ENCODE data around the gene THAP10. TPM values are rescaled to one million over a fixed set of nuclear protein-coding genes. Genes with fewer than 3 reads are reported as not detected.

The THAP10 gene
- total RNA-seq, 5 donors from 2014 or later (not counting 1 experiment from before 2014, with no cell fraction given) = 0.33 TPM; not detected in 3

GRCh38 chr15:70882361-70882760 lies 9.9 kb downstream of the THAP10 start:
- POLR2A ChIA-PET = no interaction called here
- Mint-ChIP-seq H3K27me3 (peaks cover 30 to 48% of the 10 kb centered on the region in 2 donors), H3K9me3 (no peaks in the 10 kb centered on the region), H3K36me3 (no peaks in the 10 kb centered on the region), H3K4me3 (no peak overlapping the region), H3K4me1 (no peaks in the 10 kb centered on the region), H3K27ac (no peak overlapping the region)
- ATAC-seq (replicated peaks in 1 of 4) (no peak), DNase-seq (no peak)
- CTCF ChIA-PET = no interaction called here
- Histone ChIP-seq H3K27me3 (replicated peaks in 1 of 2; ENCODE audit: control insufficient read depth in 2 of 2, extremely low read depth in 1 of 2, insufficient read depth in 2 of 2, low read length in 1 of 2) (peaks cover 0 to 8% of the 10 kb centered on the region in 2 experiments), H3K4me3 (ENCODE audit: control insufficient read depth in 1 of 2, extremely low read depth in 1 of 2, low read length in 1 of 2) (no peak overlapping the region), H3K27ac (ENCODE audit: low read length) (no peak overlapping the region), H3K36me3 (ENCODE audit: control insufficient read depth in 2 of 2, extremely low read depth in 1 of 2, insufficient read depth in 1 of 2, low read length in 1 of 2) (no peaks in the 10 kb centered on the region), H3K4me1 (ENCODE audit: control insufficient read depth in 1 of 2, extremely low read depth in 1 of 2, insufficient read depth in 2 of 2, low read length in 2 of 2) (peaks cover 0 to 3% of the 10 kb centered on the region in 2 experiments), H3K9me3 (no peaks in the 10 kb centered on the region)
- WGBS (ENCODE audit: insufficient coverage) = no CpG with 5 or more reads among the region's 2 CpGs

GRCh38 chr15:70880781-70881180 lies 11.5 kb downstream of the THAP10 start:
- Histone ChIP-seq H3K9me3 (no peaks in the 10 kb centered on the region), H3K4me3 (ENCODE audit: control insufficient read depth in 1 of 2, extremely low read depth in 1 of 2, low read length in 1 of 2) (no peak overlapping the region), H3K36me3 (ENCODE audit: control insufficient read depth in 2 of 2, extremely low read depth in 1 of 2, insufficient read depth in 1 of 2, low read length in 1 of 2) (no peaks in the 10 kb centered on the region), H3K4me1 (ENCODE audit: control insufficient read depth in 1 of 2, extremely low read depth in 1 of 2, insufficient read depth in 2 of 2, low read length in 2 of 2) (peaks cover 0 to 3% of the 10 kb centered on the region in 2 experiments), H3K27me3 (replicated peaks in 1 of 2; ENCODE audit: control insufficient read depth in 2 of 2, extremely low read depth in 1 of 2, insufficient read depth in 2 of 2, low read length in 1 of 2) (peaks cover 0 to 8% of the 10 kb centered on the region in 2 experiments), H3K27ac (ENCODE audit: low read length) (no peak overlapping the region)
- Mint-ChIP-seq H3K4me3 (no peak overlapping the region), H3K36me3 (no peaks in the 10 kb centered on the region), H3K27ac (no peak overlapping the region), H3K4me1 (no peaks in the 10 kb centered on the region), H3K9me3 (no peaks in the 10 kb centered on the region), H3K27me3 (peaks cover 37 to 50% of the 10 kb centered on the region in 2 donors)
- ChIA-PET CTCF (no interaction called here), POLR2A (no interaction called here)
- DNase-seq (no peak), ATAC-seq (replicated peaks in 1 of 4) (no peak)
- WGBS (ENCODE audit: insufficient coverage) = no CpG with 5 or more reads among the region's 2 CpGs

- DNase-seq = no peak
- Histone ChIP-seq H3K9me3 (no peaks in the 10 kb centered on the region), H3K36me3 (ENCODE audit: control insufficient read depth in 2 of 2, extremely low read depth in 1 of 2, insufficient read depth in 1 of 2, low read length in 1 of 2) (no peaks in the 10 kb centered on the region), H3K4me3 (ENCODE audit: control insufficient read depth in 1 of 2, extremely low read depth in 1 of 2, low read length in 1 of 2) (no peak overlapping the region), H3K4me1 (ENCODE audit: control insufficient read depth in 1 of 2, extremely low read depth in 1 of 2, insufficient read depth in 2 of 2, low read length in 2 of 2) (peaks cover 0 to 3% of the 10 kb centered on the region in 2 experiments), H3K27ac (ENCODE audit: low read length) (no peak overlapping the region), H3K27me3 (replicated peaks in 1 of 2; ENCODE audit: control insufficient read depth in 2 of 2, extremely low read depth in 1 of 2, insufficient read depth in 2 of 2, low read length in 1 of 2) (peaks cover 0 to 8% of the 10 kb centered on the region in 2 experiments)
- H3K4me1 Mint-ChIP-seq = no peaks in the 10 kb centered on the region
- no peak overlapping the region for H3K4me3 Mint-ChIP-seq
- ATAC-seq (replicated peaks in 1 of 4) = no peak
- ChIA-PET CTCF (no interaction called here), POLR2A (no interaction called here)
- peaks cover 40 to 55% of the 10 kb centered on the region in 2 donors for H3K27me3 Mint-ChIP-seq
- no peak overlapping the region for H3K27ac Mint-ChIP-seq
- H3K36me3 Mint-ChIP-seq = no peaks in the 10 kb centered on the region
- no peaks in the 10 kb centered on the region for H3K9me3 Mint-ChIP-seq
- WGBS (ENCODE audit: insufficient coverage) = no CpG with 5 or more reads among the region's 2 CpGs
These were observed 12.8 kb downstream of the THAP10 start for GRCh38 chr15:70879401-70879800.

- POLR2A ChIA-PET = no interaction called here
- Histone ChIP-seq H3K9me3 (no peaks in the 10 kb centered on the region), H3K4me3 (ENCODE audit: control insufficient read depth in 1 of 2, extremely low read depth in 1 of 2, low read length in 1 of 2) (no peak overlapping the region), H3K27me3 (replicated peaks in 1 of 2; ENCODE audit: control insufficient read depth in 2 of 2, extremely low read depth in 1 of 2, insufficient read depth in 2 of 2, low read length in 1 of 2) (peaks cover 0 to 5% of the 10 kb centered on the region in 2 experiments), H3K36me3 (ENCODE audit: control insufficient read depth in 2 of 2, extremely low read depth in 1 of 2, insufficient read depth in 1 of 2, low read length in 1 of 2) (no peaks in the 10 kb centered on the region), H3K27ac (ENCODE audit: low read length) (no peak overlapping the region), H3K4me1 (ENCODE audit: control insufficient read depth in 1 of 2, extremely low read depth in 1 of 2, insufficient read depth in 2 of 2, low read length in 2 of 2) (no peaks in the 10 kb centered on the region)
- 70% methylated on average over 2 of the region's 2 CpGs for WGBS (ENCODE audit: insufficient coverage)
- peaks cover 0 to 4% (median 0%) of the 10 kb centered on the region in 3 donors for H3K9me3 Mint-ChIP-seq
- no peak overlapping the region for H3K4me3 Mint-ChIP-seq
- H3K27ac Mint-ChIP-seq = no peak overlapping the region
- H3K36me3 Mint-ChIP-seq = no peaks in the 10 kb centered on the region
- H3K27me3 Mint-ChIP-seq = peaks cover 51 to 53% of the 10 kb centered on the region in 2 donors
- CTCF ChIA-PET = no interaction called here
- DNase-seq (no peak), ATAC-seq (replicated peaks in 1 of 4) (no peak)
- H3K4me1 Mint-ChIP-seq = no peaks in the 10 kb centered on the region
These were observed 15.6 kb downstream of the THAP10 start for GRCh38 chr15:70876683-70877082.

- CTCF ChIA-PET = no interaction called here
- Histone ChIP-seq H3K9me3 (no peaks in the 10 kb centered on the region), H3K4me1 (ENCODE audit: control insufficient read depth in 1 of 2, extremely low read depth in 1 of 2, insufficient read depth in 2 of 2, low read length in 2 of 2) (no peaks in the 10 kb centered on the region), H3K27ac (ENCODE audit: low read length) (no peak overlapping the region), H3K27me3 (replicated peaks in 1 of 2; ENCODE audit: control insufficient read depth in 2 of 2, extremely low read depth in 1 of 2, insufficient read depth in 2 of 2, low read length in 1 of 2) (peaks cover 0 to 5% of the 10 kb centered on the region in 2 experiments), H3K36me3 (ENCODE audit: control insufficient read depth in 2 of 2, extremely low read depth in 1 of 2, insufficient read depth in 1 of 2, low read length in 1 of 2) (no peaks in the 10 kb centered on the region), H3K4me3 (ENCODE audit: control insufficient read depth in 1 of 2, extremely low read depth in 1 of 2, low read length in 1 of 2) (no peak overlapping the region)
- no peak overlapping the region for H3K27ac Mint-ChIP-seq
- POLR2A ChIA-PET = no interaction called here
- H3K4me1 Mint-ChIP-seq = no peaks in the 10 kb centered on the region
- DNase-seq (no peak), ATAC-seq (replicated peaks in 1 of 4) (no peak)
- H3K9me3 Mint-ChIP-seq = peaks cover 0 to 4% (median 0%) of the 10 kb centered on the region in 3 donors
- H3K36me3 Mint-ChIP-seq = no peaks in the 10 kb centered on the region
- H3K27me3 Mint-ChIP-seq = peaks cover 51 to 53% of the 10 kb centered on the region in 2 donors
- WGBS (ENCODE audit: insufficient coverage) = 32% methylated on average over 2 of the region's 3 CpGs
- no peak overlapping the region for H3K4me3 Mint-ChIP-seq
These were observed 16.2 kb downstream of the THAP10 start for GRCh38 chr15:70876011-70876410.

GRCh38 chr15:70875001-70875782 lies 17.0 kb downstream of the THAP10 start:
- Histone ChIP-seq H3K4me3 (ENCODE audit: control insufficient read depth in 1 of 2, extremely low read depth in 1 of 2, low read length in 1 of 2) (no peak overlapping the region), H3K9me3 (no peaks in the 10 kb centered on the region), H3K27me3 (replicated peaks in 1 of 2; ENCODE audit: control insufficient read depth in 2 of 2, extremely low read depth in 1 of 2, insufficient read depth in 2 of 2, low read length in 1 of 2) (peaks cover 0 to 5% of the 10 kb centered on the region in 2 experiments), H3K27ac (ENCODE audit: low read length) (no peak overlapping the region), H3K4me1 (ENCODE audit: control insufficient read depth in 1 of 2, extremely low read depth in 1 of 2, insufficient read depth in 2 of 2, low read length in 2 of 2) (no peaks in the 10 kb centered on the region), H3K36me3 (ENCODE audit: control insufficient read depth in 2 of 2, extremely low read depth in 1 of 2, insufficient read depth in 1 of 2, low read length in 1 of 2) (no peaks in the 10 kb centered on the region)
- ChIA-PET POLR2A (no interaction called here), CTCF (no interaction called here)
- H3K9me3 Mint-ChIP-seq = peaks cover 0 to 4% (median 0%) of the 10 kb centered on the region in 3 donors
- H3K27ac Mint-ChIP-seq = no peak overlapping the region
- H3K36me3 Mint-ChIP-seq = no peaks in the 10 kb centered on the region
- H3K4me3 Mint-ChIP-seq = no peak overlapping the region
- H3K27me3 Mint-ChIP-seq = peaks cover 49 to 55% of the 10 kb centered on the region in 2 donors
- H3K4me1 Mint-ChIP-seq = no peaks in the 10 kb centered on the region
- ATAC-seq (replicated peaks in 1 of 4) (no peak), DNase-seq (no peak)
- 100% methylated on average over 1 of the region's 7 CpGs for WGBS (ENCODE audit: insufficient coverage)
